Measurements from ENCODE around the gene TIMM22. TPM values are rescaled to one million over a fixed set of nuclear protein-coding genes. Genes with fewer than 3 reads are reported as not detected.

Gene TIMM22
- total RNA-seq, 1 experiment from 2014 or later: 14.0 TPM

DNA sequence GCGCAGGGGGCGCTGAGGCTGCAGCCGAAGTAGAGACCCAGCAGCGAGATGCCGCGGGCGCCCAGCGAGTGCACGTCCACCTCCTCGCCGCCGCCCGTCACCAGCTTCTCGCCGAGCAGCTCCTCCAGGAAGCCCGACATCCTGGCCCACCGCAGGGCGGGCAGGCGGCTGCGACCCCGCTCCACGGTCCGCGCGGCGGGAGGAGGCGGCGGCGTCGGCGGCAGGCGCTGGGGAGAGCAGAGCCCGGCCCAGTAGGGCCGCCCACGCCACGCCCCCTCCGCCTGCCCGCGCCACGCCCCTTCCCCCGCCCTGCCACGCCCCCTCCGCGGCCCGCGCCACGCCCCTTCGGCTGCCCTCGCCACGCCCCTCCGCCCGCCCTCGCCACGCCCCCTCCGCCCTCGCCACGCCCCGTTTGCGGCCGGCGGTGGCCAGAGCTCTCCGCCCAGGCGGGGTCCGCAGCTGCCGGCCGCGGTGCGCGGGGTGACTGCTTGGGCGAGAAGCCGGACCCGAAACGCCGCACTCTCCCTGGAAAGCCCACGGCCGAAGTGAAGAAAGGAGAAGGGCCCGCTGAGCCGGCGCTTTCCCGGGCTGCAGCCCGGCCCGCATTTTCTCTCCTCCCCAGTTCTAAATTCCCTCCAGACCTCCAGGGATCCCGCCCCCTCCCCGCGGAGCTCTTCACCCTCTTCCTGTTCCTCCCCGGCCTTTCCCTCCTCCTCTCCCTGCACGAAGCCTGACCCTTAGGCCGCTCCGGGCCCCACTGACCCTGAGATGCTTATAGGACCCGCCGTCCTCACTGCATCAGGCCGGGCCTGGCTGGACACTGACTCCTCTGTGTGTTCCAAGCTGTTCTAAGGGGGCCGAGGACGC is 17.2 kb upstream of the TIMM22 start, which contains the start of gene NXN:
TSS of gene NXN (minus strand) at position 238 of the 867 bp plus-strand sequence.
- ATAC-seq (peak; percentile 82), DNase-seq (ENCODE audit: low read depth, low spot score) (no peak)
- Histone ChIP-seq H3K9ac (ENCODE audit: low read length) (peak within 1 kb of the TSS; percentile 85), H3K36me3 (ENCODE audit: control insufficient read depth in 1 of 2, insufficient read depth in 2 of 2, low read length in 2 of 2) (no peaks in the 10 kb centered on the region), H4K20me1 (ENCODE audit: insufficient read depth) (no peaks in the 10 kb centered on the region; the same call in 1 of the 2 replicates), H3K27ac (ENCODE audit: low read depth, low read length) (peak within 1 kb of the TSS; percentile 76), H3K4me1 (ENCODE audit: control insufficient read depth in 1 of 2, insufficient read depth in 2 of 2, low read length in 2 of 2) (peaks cover 18 to 51% of the 10 kb centered on the region in 2 experiments), H2AFZ (ENCODE audit: low read depth, low read length, poor library complexity, severe bottlenecking) (no peak within 1 kb of the TSS), H3K9me2 (ENCODE audit: insufficient read depth) (no peaks in the 10 kb centered on the region), H3K4me3 (replicated peaks in 1 of 2; ENCODE audit: low read depth in 1 of 2, low read length in 2 of 2) (peak within 1 kb of the TSS; percentile 66 to 85), H3K27me3 (ENCODE audit: insufficient read depth, low read length) (no peaks in the 10 kb centered on the region), H3K4me2 (ENCODE audit: low read length) (peak within 1 kb of the TSS; percentile 96), H3K9me3 (ENCODE audit: control insufficient read depth in 1 of 2, insufficient read depth in 1 of 2, low read depth in 1 of 2, low read length in 2 of 2) (no peaks in the 10 kb centered on the region), H3K79me2 (ENCODE audit: insufficient read depth, low read length) (peaks cover 41% of the 10 kb centered on the region)
- ChIA-PET RAD21 (ENCODE audit: low non-redundant PET in 1 of 2, low total read pairs in 2 of 2, uncharacterized antibody in 2 of 2, unreplicated experiment in 2 of 2) (interaction anchor here (0.7 to 2.5 kb wide), 9 partner anchors 17 to 198 kb away, joined by 3 to 14 read pairs (median 4); partner anchors contain the start of genes GLOD4 (in 1 of the 2), MRM3 (in 1 of the 2) and TIMM22 (in 1 of the 2)), CTCF (interaction anchor here (0.9 to 3.9 kb wide), 13 partner anchors 17 to 568 kb away, joined by 3 to 87 read pairs (median 6); partner anchors contain the start of genes TIMM22 and VPS53), POLR2A (interaction anchor here (0.8 to 1.9 kb wide), 7 partner anchors 10 to 184 kb away, joined by 3 to 7 read pairs (median 3); partner anchors contain the start of gene TIMM22)
- TF ChIP-seq POLR2A (IDR thresholded peaks at IDR 0.05; ENCODE audit: borderline replicate concordance, extremely low read depth, insufficient read depth, insufficient read length) (peak; percentile 37), RAD21 (IDR thresholded peaks at IDR 0.05; ENCODE audit: low read depth) (peak; percentile 49), CEBPB (IDR thresholded peaks at IDR 0.05; ENCODE audit: low read depth) (no peak), SIN3A (IDR thresholded peaks at IDR 0.05; ENCODE audit: low read depth) (no peak), POLR2AphosphoS5 (IDR thresholded peaks at IDR 0.05; ENCODE audit: low read depth, low read length) (peak; percentile 85), EZH2phosphoT487 (IDR thresholded peaks at IDR 0.05; ENCODE audit: borderline replicate concordance) (no peak), SP1 (IDR thresholded peaks at IDR 0.05; ENCODE audit: low read depth) (peak; percentile 46; the same call in 1 of the 2 replicates)
- no TSS peak for BruUV-seq (replicated peaks)
- intact Hi-C loops (cut with micrococcal nuclease): loop anchor here (1.0 to 5.0 kb wide), 3 partner anchors 100 to 567 kb away; partner anchors contain the start of gene VPS53

Measured in HCT116 (cell line).